GM18909 (cell line): ENCODE measurements around the gene BEND7.
"Not testable (repeated sequence)": the region's sequence is repeated elsewhere in the genome, so short reads cannot be mapped to it uniquely, and the experiment has no call there.

Experiments
- ATAC-seq: cut with Tn5 transposase; IDR thresholded peaks from one replicate; pipeline ENCODE4 v1.9.1; 2021; ENCODE audit warnings: mild to moderate bottlenecking; ENCODE audit not compliant: unreplicated experiment, poor library complexity

The BEND7 gene

DNA sequence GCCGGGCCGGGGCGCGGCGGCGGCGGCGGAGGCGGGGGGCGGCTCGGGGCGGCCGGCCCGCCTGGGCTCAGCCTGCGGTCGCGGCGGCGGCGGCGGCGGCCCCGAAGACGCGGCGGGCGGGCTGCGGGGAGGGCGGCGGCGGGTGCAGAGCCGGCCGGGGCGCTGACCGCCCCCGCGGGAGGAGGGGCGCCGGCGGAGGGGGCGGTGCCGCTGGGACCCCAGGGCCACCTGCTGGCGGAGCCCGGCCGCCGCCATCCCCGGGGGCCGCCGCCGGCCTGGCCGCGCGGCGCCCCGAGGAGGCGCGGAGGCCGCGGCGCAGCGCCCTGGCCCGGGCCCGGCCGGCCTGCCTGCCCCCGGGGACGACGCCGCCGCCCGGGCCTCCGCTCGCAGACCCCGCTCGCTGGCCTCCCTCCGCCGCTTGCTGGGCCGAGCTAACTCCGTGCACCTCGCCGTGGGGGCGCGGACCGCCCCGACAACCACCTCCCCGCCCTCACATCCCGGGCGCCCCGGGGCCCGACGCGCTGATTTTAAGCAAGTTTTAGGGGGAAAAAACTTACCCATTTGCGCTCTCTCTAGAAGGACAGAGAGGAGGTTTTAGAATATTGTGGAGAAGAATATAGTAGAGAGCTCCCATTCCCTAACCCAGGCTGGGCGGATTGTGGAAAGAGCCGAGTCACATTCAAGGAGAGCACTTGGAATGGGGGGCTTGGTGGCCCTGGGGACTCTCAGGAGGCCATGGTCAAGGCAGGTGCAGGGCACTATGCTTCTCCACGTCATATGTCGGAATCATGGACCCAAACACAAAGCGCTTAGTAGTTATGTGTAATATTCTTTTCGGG lies at the start of gene BEND7:
Gene BEND7 (minus strand): TSS at position 140 of the 839 bp plus-strand sequence. CDS start 481 bp downstream, outside the sequence.
- ATAC-seq, result no peak

- no peak for ATAC-seq
These were observed 45.1 kb upstream of the BEND7 start for GRCh38 chr10:13573960-13574359.

DNA sequence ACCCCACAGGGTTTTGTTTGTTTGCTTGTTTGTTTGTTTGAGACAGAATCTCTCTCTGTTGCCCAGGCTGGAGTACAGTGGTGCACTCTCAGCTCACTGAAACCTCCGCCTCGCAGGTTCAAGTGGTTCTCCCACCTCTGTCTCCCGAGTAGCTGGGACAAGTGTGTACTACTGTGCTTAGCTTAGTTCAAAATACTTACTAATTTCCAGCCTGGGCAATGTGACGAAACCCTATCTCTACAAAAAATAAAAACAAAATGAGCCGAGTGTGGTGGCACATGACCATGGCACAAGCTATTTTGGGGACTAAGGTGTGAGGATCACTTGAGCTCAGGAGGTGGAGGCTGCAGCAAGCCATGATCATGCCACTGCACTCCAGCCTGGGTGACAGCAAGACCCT lies 42.7 kb upstream of the BEND7 start:
- no peak for ATAC-seq

DNA sequence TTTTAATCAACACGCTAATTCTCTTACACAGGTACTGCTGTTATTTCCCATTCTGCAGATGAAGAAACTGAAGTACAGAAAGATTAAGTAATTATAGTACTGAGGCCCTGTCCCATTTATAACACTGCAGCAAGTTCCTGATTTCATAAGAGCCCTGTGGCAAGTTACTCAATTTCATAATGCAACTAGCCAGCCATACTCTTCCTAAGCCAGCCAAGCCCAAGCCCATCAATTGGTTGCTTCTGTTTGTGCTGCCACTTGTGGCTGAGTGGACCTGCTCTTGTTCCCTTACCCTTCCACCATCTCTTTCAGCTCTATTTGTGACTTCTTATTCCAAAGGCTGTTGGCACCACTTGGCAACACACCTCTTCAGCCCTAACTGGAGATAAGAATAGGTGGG lies 38.2 kb upstream of the BEND7 start:
- ATAC-seq, result no peak

GRCh38 chr10:13564576-13564975 lies 35.8 kb upstream of the BEND7 start:
- ATAC-seq, result no peak

DNA sequence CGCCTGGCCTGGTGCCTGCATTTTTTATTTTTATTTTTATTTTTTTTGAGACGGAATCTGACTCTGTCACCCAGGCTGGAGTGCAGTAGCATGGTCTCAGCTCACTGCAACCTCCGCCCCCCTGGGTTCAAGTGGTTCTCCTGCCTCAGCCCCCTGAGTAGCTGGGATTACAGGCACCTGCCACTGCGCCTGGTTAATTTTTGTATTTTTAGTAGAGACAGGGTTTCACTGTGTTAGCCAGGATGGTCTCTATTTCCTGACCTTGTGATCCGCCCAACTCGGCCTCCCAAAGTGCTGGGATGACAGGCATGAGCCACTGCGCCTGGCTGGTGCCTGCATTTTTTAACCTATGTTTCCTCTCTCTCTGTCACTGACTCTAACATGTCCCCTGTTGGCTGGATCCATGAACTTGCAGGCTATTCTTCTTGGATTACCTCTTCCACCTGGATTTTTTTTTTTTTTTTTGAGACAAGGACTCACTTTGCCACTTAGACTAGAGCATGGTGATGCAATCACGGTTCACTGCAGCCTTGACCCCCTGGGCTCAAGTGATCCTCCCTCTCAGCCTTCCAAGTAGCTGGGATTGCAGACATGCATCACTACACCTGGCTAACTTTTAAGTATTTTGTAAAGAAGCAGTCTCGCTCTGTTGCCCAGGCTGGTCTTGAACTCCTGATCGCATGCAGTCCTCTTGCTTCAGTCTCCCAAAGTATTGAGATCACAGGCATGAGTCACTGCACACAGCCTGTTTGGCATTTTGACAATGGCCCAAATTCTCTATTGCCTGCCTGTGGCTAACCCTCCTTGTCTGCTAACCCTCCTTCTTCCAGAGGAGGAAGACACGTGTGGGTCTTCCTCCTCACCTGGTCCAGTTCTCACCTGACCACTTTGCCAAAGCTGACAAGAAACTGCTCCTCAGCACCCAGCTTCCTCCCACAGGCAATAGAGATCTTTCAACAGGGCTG lies 34.9 kb upstream of the BEND7 start:
- no peak for ATAC-seq

DNA sequence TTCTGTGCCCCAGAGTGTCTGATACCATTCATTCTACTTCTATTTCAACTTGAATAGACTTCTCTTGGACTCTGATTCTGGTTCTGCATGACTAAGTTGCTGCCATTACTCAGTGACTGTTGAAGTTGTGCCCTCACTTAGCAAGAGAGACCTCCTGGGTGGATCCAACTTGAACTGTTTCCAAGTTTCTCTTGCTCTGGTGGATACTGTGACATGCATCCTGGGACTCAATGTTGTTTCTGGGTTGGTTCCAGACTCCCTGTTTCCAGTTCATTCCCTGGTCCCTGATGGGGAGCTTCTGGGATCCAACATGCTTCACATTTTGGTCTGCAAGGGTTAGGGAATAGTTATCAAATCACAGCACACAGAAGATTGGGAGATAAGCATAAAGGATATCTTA lies 31.8 kb upstream of the BEND7 start:
- no peak for ATAC-seq

GRCh38 chr10:13559124-13559700 lies 30.4 kb upstream of the BEND7 start:
- no peak for ATAC-seq

- ATAC-seq, result no peak
These were observed 27.2 kb upstream of the BEND7 start for GRCh38 chr10:13555884-13556510.

- no peak for ATAC-seq
These were observed 22.0 kb upstream of the BEND7 start for GRCh38 chr10:13550802-13551201.

DNA sequence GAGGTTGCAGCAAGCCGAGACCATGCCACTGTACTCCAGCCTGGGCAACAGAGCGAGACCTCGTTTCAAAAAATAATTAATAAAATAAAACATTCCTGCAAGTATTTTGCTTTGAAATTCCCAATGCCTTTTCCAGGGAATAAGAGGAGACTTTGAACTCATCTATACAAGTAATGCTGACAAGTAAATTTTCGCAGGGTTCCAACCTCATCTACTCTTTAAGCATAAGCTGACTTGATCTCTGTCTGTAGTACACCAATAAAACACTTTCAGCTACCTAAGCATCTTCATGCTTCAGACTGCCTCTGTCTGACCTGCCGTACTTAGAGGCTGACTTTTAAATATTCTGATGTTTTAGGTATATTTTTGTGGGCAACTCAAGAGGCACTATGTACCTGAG lies 13.7 kb upstream of the BEND7 start:
- ATAC-seq, result no peak

- ATAC-seq, result not testable (repeated sequence)
These were observed 9.2 kb upstream of the BEND7 start for GRCh38 chr10:13537985-13538384.

- ATAC-seq, result no peak
These were observed 8.0 kb upstream of the BEND7 start for GRCh38 chr10:13536674-13537366.

GRCh38 chr10:13535346-13535745 lies 6.5 kb upstream of the BEND7 start:
- no peak for ATAC-seq

GRCh38 chr10:13529714-13529973 lies 830 bp upstream of the BEND7 start:
- no peak for ATAC-seq

DNA sequence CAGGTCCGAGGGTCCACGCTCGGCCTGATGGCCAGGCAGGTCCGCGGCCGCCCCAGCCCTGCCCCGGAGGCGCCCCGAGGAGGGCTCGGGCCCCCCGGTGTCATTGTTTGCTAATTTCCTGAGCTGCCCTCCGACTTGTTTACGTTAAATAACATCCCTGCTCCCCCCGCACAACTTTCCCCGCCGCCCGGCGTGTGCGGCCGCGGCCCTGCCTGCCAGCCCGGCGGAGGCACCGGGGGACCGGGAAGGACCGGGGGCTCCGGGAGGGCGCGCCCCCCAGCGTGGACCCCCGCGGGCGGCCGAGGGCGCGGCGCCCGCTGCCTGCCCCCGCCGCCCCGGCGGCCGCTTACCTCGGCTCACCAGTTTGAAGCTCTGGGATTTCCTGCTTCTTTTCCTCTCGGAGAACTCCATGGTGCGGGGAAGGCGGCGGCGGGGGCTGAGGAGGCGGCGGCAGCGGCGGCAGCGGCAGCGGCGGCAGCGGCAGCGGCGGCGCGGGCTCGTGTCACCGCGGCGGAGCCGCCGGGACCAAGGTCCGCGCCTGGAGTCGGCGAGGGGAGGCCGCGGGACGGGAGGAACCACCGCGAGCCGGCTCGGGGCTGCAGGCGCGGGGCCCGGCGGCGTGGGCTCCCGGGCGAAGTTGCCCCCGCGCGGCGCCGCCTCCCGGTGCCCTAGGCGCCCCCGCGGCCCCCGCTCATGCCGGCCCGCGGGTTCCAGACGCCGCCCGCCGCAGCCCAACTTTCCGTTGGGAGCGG lies 515 bp downstream of the BEND7 start:
- ATAC-seq, result no peak

GRCh38 chr10:13527864-13528122 lies 1.0 kb downstream of the BEND7 start:
- ATAC-seq, result no peak

GRCh38 chr10:13526948-13527863 lies 1.6 kb downstream of the BEND7 start:
- no peak for ATAC-seq

DNA sequence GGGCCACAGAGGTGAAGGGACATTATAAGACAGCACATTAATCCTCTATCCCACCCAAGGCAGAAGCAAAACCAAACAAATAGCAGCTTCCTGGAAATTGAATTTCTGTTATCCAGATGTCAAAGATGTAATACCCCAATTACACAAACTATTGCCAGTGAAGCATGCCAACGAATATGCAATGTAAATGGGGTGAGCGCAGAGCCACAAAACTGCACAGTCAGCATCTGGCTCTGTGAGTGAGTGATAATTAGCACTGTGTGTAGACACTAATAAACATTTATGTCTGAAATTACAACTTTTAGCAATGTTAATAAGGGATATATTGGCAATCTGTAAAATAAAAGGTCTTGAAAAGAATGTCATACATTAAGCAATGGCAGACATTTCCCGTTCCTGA lies 3.2 kb downstream of the BEND7 start:
- ATAC-seq, result no peak
